ENCODE measurements around the gene CD48. TPM values are rescaled to one million over a fixed set of nuclear protein-coding genes. Genes with fewer than 3 reads are reported as not detected.

The CD48 gene, protein sequence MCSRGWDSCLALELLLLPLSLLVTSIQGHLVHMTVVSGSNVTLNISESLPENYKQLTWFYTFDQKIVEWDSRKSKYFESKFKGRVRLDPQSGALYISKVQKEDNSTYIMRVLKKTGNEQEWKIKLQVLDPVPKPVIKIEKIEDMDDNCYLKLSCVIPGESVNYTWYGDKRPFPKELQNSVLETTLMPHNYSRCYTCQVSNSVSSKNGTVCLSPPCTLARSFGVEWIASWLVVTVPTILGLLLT
- total RNA-seq (ENCODE audit: unreplicated experiment): not detected
- long read RNA-seq: 0 reads

GRCh38 chr1:160711602-160712311 lies at the start of gene CD48:
CD48 (minus strand) TSS chr1:160711822; CDS start chr1:160711763, 59 bp downstream.
- TF ChIP-seq, protein P1, sequence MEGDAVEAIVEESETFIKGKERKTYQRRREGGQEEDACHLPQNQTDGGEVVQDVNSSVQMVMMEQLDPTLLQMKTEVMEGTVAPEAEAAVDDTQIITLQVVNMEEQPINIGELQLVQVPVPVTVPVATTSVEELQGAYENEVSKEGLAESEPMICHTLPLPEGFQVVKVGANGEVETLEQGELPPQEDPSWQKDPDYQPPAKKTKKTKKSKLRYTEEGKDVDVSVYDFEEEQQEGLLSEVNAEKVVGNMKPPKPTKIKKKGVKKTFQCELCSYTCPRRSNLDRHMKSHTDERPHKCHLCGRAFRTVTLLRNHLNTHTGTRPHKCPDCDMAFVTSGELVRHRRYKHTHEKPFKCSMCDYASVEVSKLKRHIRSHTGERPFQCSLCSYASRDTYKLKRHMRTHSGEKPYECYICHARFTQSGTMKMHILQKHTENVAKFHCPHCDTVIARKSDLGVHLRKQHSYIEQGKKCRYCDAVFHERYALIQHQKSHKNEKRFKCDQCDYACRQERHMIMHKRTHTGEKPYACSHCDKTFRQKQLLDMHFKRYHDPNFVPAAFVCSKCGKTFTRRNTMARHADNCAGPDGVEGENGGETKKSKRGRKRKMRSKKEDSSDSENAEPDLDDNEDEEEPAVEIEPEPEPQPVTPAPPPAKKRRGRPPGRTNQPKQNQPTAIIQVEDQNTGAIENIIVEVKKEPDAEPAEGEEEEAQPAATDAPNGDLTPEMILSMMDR (IDR thresholded peaks at IDR 0.05; ENCODE audit: unreplicated experiment): no peak
- H3K9me3 Mint-ChIP-seq (ENCODE audit: unreplicated experiment): no peaks in the 10 kb centered on the region
- no peaks in the 10 kb centered on the region for H3K4me1 Mint-ChIP-seq (ENCODE audit: unreplicated experiment)
- no peak for DNase-seq (ENCODE audit: low spot score)
- H3K36me3 Mint-ChIP-seq (ENCODE audit: low read depth, unreplicated experiment): no peaks in the 10 kb centered on the region
- no peak within 1 kb of the TSS for H3K27ac Mint-ChIP-seq (ENCODE audit: unreplicated experiment)
- H3K27me3 Mint-ChIP-seq (ENCODE audit: unreplicated experiment): peaks cover 2% of the 10 kb centered on the region
- H3K4me3 Mint-ChIP-seq (ENCODE audit: unreplicated experiment): no peak within 1 kb of the TSS

- Mint-ChIP-seq H3K27ac (ENCODE audit: unreplicated experiment) (no peak overlapping the region), H3K4me3 (ENCODE audit: unreplicated experiment) (no peak overlapping the region), H3K9me3 (ENCODE audit: unreplicated experiment) (no peaks in the 10 kb centered on the region), H3K27me3 (ENCODE audit: unreplicated experiment) (no peaks in the 10 kb centered on the region), H3K4me1 (ENCODE audit: unreplicated experiment) (no peaks in the 10 kb centered on the region), H3K36me3 (ENCODE audit: low read depth, unreplicated experiment) (no peaks in the 10 kb centered on the region)
- no peak for DNase-seq (ENCODE audit: low spot score)
- TF ChIP-seq, protein P1 (IDR thresholded peaks at IDR 0.05; ENCODE audit: unreplicated experiment): no peak
Observed at GRCh38 chr1:160761046-160761445, 49.4 kb upstream of the CD48 start.

- H3K27me3 Mint-ChIP-seq (ENCODE audit: unreplicated experiment): no peaks in the 10 kb centered on the region
Observed at GRCh38 chr1:160759740-160760139, 48.1 kb upstream of the CD48 start.

DNA sequence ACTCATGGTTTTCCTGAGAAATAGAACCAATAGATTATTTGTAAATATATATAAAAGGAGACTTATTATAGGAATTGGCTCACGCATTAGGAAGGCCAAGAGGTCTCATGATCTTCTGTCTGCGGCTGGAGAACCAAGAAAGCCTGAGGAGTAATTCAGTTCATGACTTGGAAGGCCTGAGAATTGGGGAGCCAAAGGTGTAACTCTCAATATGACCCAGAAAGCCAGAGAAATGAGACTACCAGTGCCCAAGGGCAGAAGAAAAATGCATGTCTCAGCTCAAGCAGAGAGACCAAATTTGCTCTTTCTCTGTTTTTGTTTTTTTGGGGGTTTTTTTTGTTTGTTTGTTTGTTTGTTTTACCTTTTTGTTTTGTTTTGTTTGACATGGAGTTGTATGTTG lies 46.9 kb upstream of the CD48 start:
- Mint-ChIP-seq H3K27ac (ENCODE audit: unreplicated experiment) (no peak overlapping the region), H3K4me3 (ENCODE audit: unreplicated experiment) (no peak overlapping the region), H3K36me3 (ENCODE audit: low read depth, unreplicated experiment) (no peaks in the 10 kb centered on the region), H3K4me1 (ENCODE audit: unreplicated experiment) (no peaks in the 10 kb centered on the region), H3K27me3 (ENCODE audit: unreplicated experiment) (no peaks in the 10 kb centered on the region), H3K9me3 (ENCODE audit: unreplicated experiment) (no peaks in the 10 kb centered on the region)
- DNase-seq (ENCODE audit: low spot score): no peak
- TF ChIP-seq, protein P1 (IDR thresholded peaks at IDR 0.05; ENCODE audit: unreplicated experiment): no peak

More at GRCh38 chr1:160759740-160760139, 48.1 kb upstream of the CD48 start:
- DNase-seq (ENCODE audit: low spot score): no peak
- Mint-ChIP-seq H3K4me3 (ENCODE audit: unreplicated experiment) (no peak overlapping the region), H3K9me3 (ENCODE audit: unreplicated experiment) (no peaks in the 10 kb centered on the region), H3K27ac (ENCODE audit: unreplicated experiment) (no peak overlapping the region), H3K4me1 (ENCODE audit: unreplicated experiment) (no peaks in the 10 kb centered on the region), H3K36me3 (ENCODE audit: low read depth, unreplicated experiment) (no peaks in the 10 kb centered on the region)
- TF ChIP-seq, protein P1 (IDR thresholded peaks at IDR 0.05; ENCODE audit: unreplicated experiment): no peak

GRCh38 chr1:160756849-160757201 lies 45.2 kb upstream of the CD48 start:
- Mint-ChIP-seq H3K27ac (ENCODE audit: unreplicated experiment) (no peak overlapping the region), H3K36me3 (ENCODE audit: low read depth, unreplicated experiment) (no peaks in the 10 kb centered on the region), H3K4me1 (ENCODE audit: unreplicated experiment) (no peaks in the 10 kb centered on the region), H3K9me3 (ENCODE audit: unreplicated experiment) (no peaks in the 10 kb centered on the region), H3K4me3 (ENCODE audit: unreplicated experiment) (no peak overlapping the region), H3K27me3 (ENCODE audit: unreplicated experiment) (no peaks in the 10 kb centered on the region)
- TF ChIP-seq, protein P1 (IDR thresholded peaks at IDR 0.05; ENCODE audit: unreplicated experiment): no peak
- no peak for DNase-seq (ENCODE audit: low spot score)
